ENCODE results near the gene DNAJC10.
"Not testable (repeated sequence)": the region's sequence is repeated elsewhere in the genome, so short reads cannot be mapped to it uniquely, and the experiment has no call there.

Gene DNAJC10

GRCh38 chr2:182715892-182716649, at the start of gene DNAJC10:
Gene DNAJC10, plus strand, starts transcription at chr2:182716257. Its CDS starts 1,830 bp downstream, at chr2:182718087.
- no peaks in the 10 kb centered on the region for H3K27me3 Mint-ChIP-seq
- H3K27ac Mint-ChIP-seq = no peak within 1 kb of the TSS
- H3K4me3 Mint-ChIP-seq = no peak within 1 kb of the TSS
- peaks cover 6% of the 10 kb centered on the region for H3K36me3 Mint-ChIP-seq (ENCODE audit: low read depth)
- no peaks in the 10 kb centered on the region for H3K9me3 Mint-ChIP-seq
- intact Hi-C loops (cut with micrococcal nuclease) = loop anchor here (5.0 to 10.0 kb wide), 2 partner anchors 49 to 409 kb away; partner anchors contain the start of gene NUP35
- peaks cover 24% of the 10 kb centered on the region for H3K4me1 Mint-ChIP-seq (ENCODE audit: low read depth)

GRCh38 chr2:182666674-182667314, 49.3 kb upstream of the DNAJC10 start:
- H3K4me3 Mint-ChIP-seq = no peak overlapping the region
- H3K9me3 Mint-ChIP-seq = no peaks in the 10 kb centered on the region
- no peaks in the 10 kb centered on the region for H3K36me3 Mint-ChIP-seq (ENCODE audit: low read depth)
- intact Hi-C loops (cut with micrococcal nuclease) = loop anchor here (5.0 kb wide), 1 partner anchor 51 kb away; the partner anchor contains the start of gene DNAJC10
- peaks cover 10% of the 10 kb centered on the region for H3K4me1 Mint-ChIP-seq (ENCODE audit: low read depth)
- H3K27me3 Mint-ChIP-seq = no peaks in the 10 kb centered on the region
- no peak overlapping the region for H3K27ac Mint-ChIP-seq

DNA sequence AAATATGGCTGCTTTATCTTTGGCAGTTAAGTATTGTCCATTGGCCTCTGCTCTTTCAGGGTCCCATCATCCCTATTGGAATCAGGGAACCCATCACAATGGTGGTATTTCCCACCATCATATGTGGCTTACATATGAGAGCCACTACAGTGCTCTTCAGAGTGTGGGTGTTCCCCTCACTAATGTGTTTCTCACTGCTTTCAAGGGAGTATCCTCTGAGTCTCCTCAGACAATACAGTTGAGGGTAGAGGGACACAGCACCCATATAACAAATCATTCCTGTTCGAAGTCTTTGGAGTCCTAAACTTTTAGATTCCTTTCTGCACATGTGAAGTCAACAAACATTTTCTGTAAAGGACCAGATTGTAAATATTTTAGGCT, 48.8 kb upstream of the DNAJC10 start:
- Mint-ChIP-seq H3K9me3 (no peaks in the 10 kb centered on the region), H3K27me3 (no peaks in the 10 kb centered on the region), H3K36me3 (ENCODE audit: low read depth) (no peaks in the 10 kb centered on the region), H3K4me3 (no peak overlapping the region), H3K27ac (no peak overlapping the region), H3K4me1 (ENCODE audit: low read depth) (peaks cover 9% of the 10 kb centered on the region)
- intact Hi-C loops (cut with micrococcal nuclease) = loop anchor here (5.0 kb wide), 1 partner anchor 50 kb away; the partner anchor contains the start of gene DNAJC10

DNA sequence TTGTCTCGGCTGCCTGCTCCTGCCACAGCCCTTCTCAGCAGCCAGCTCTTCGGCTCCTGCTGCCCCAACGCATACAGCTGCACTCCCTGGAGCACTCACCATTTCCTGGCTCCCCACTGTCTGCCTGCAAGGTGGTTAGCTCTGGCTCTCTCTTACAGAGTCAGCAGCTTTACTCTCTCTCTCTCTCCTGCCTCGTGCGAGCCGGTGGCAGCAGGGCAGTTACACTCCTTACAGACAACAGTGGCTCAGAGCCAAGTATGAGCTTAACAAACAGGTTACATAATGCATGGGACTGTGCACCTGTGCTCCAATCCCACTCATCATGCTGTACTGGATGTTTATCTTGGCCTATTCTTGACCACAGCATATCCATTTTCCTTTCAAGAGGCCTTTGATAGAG, 47.4 kb upstream of the DNAJC10 start:
- Mint-ChIP-seq H3K36me3 (ENCODE audit: low read depth) (no peaks in the 10 kb centered on the region), H3K4me1 (ENCODE audit: low read depth) (no peaks in the 10 kb centered on the region), H3K4me3 (no peak overlapping the region), H3K27me3 (no peaks in the 10 kb centered on the region), H3K27ac (no peak overlapping the region), H3K9me3 (no peaks in the 10 kb centered on the region)
- intact Hi-C loops (cut with micrococcal nuclease) = loop anchor here (5.0 kb wide), 1 partner anchor 49 kb away; the partner anchor contains the start of gene DNAJC10

DNA sequence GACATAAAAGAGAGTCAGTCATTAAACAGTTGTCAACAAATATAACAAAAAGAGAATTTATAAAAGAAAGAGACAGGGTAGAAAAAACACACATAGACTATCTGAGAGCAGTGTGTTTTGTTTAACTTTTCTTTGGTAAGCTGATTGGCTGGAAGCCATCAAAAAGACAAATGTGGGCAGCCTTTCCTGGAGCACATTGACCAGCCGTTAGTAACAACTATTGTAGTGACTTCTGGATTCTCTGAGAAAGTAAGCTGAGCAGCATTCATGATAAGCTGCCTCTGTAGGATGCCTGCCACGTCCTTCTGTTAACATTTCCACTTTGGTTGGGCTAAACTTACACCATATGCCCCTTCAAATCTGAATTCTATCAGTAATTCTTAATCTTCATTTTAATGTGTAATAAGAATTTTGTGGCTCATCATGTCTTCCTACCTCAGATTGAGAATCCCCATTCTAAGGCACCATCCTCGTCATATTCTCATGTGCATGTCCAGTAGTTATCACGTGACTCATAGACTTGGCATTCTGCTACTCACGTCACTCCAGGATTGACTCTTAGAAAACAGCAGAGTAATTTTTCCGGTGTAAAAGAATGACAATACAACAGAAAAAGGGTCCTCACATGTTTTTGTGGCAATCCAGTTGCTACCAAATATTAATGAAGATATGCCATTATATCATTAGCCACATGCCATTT, 43.4 kb upstream of the DNAJC10 start:
- no peaks in the 10 kb centered on the region for H3K9me3 Mint-ChIP-seq
- no peaks in the 10 kb centered on the region for H3K27me3 Mint-ChIP-seq
- H3K4me1 Mint-ChIP-seq (ENCODE audit: low read depth) = no peaks in the 10 kb centered on the region
- H3K36me3 Mint-ChIP-seq (ENCODE audit: low read depth) = no peaks in the 10 kb centered on the region
- no peak overlapping the region for H3K4me3 Mint-ChIP-seq
- intact Hi-C loops (cut with micrococcal nuclease) = no loop called here
- no peak overlapping the region for H3K27ac Mint-ChIP-seq

DNA sequence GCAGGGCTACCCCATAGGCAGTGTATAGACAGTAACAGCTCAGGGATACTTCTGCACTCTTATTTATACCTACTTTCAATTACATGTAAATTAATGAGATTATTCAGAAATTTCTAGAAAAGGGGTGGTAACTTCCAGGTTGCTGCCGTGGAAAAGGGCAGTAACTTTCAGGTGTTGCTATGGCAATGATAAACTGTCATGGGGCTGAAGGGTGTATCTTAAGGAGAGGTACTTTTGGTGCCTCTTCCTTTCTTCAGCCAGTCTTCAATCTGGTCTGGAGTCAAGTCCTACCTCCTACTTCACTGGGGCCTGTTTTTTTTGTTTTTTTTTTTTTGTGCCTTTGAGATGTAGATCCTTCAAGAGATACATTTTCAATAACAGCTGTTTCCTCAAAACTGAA, 35.2 kb upstream of the DNAJC10 start:
- Mint-ChIP-seq H3K9me3 (no peaks in the 10 kb centered on the region), H3K36me3 (ENCODE audit: low read depth) (no peaks in the 10 kb centered on the region), H3K27ac (no peak overlapping the region), H3K27me3 (no peaks in the 10 kb centered on the region), H3K4me3 (no peak overlapping the region), H3K4me1 (ENCODE audit: low read depth) (peaks cover 20% of the 10 kb centered on the region)
- intact Hi-C loops (cut with micrococcal nuclease) = no loop called here

DNA sequence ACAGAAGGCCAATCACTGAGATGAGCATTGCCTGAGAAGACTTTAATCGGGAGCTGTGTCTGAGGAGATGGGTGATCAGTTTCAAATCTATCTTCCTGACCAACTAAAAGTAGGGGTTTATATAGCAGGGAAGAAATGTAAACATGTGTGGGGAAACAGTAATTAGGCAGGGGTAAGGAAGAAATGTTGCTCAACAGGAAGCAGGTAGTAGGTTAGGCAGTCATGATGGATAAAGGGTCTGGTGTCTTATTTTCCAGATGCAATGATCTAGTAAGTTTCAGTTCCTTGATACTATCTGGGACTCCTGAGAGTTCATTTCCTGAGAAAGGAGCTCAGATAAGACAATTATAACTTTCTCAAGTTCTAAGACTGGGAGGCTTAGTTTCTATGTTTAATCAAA, 33.8 kb upstream of the DNAJC10 start:
- Mint-ChIP-seq H3K4me3 (no peak overlapping the region), H3K27me3 (no peaks in the 10 kb centered on the region), H3K4me1 (ENCODE audit: low read depth) (peaks cover 20% of the 10 kb centered on the region), H3K9me3 (no peaks in the 10 kb centered on the region), H3K27ac (no peak overlapping the region), H3K36me3 (ENCODE audit: low read depth) (no peaks in the 10 kb centered on the region)
- intact Hi-C loops (cut with micrococcal nuclease) = no loop called here

GRCh38 chr2:182685559-182685958, 30.5 kb upstream of the DNAJC10 start:
- intact Hi-C loops (cut with micrococcal nuclease) = no loop called here
- Mint-ChIP-seq H3K9me3 (peaks cover 9% of the 10 kb centered on the region), H3K27ac (no peak overlapping the region), H3K27me3 (no peaks in the 10 kb centered on the region), H3K36me3 (ENCODE audit: low read depth) (no peaks in the 10 kb centered on the region), H3K4me1 (ENCODE audit: low read depth) (peaks cover 15% of the 10 kb centered on the region), H3K4me3 (no peak overlapping the region)

DNA sequence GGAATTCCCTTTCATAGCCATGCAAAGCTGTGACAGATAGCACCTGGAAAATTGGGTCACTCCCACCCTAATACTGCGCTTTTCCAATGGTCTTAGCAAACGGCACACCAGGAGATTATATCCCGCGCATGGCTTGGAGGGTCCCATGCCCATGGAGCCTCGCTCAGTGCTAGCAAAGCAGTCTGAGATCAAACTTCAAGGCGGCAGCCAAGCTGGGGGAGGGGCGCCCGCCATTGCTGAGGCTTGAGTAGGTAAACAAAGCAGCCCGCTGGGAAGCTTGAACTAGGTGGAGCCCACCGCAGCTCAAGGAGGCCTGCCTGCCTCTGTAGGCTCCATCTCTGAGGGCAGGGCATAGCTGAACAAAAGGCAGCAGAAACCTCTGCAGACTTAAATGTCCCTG, 29.3 kb upstream of the DNAJC10 start:
- intact Hi-C loops (cut with micrococcal nuclease); H3K4me3 Mint-ChIP-seq; H3K36me3 Mint-ChIP-seq (ENCODE audit: low read depth); H3K27ac Mint-ChIP-seq; H3K9me3 Mint-ChIP-seq; H3K27me3 Mint-ChIP-seq: not testable (repeated sequence)
- peaks cover 12% of the 10 kb centered on the region for H3K4me1 Mint-ChIP-seq (ENCODE audit: low read depth)

DNA sequence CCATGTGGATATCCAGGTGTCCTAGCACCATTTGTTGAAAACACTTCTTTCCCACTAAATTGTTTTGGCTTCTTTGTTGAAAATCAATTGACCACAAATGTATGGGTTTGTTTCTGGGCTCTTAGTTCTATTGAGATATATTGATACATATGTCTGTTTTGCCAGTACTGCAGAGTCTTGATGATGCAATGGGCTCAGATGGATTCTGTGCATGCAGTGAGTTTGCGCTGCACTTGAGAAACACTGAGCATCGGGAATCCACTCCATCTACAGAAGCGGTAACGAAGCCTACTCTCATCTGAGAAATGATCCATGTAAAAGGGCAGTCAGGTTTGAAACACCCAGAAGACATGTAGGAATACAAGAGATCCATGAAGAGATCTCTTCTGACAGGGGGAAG, 21.9 kb upstream of the DNAJC10 start:
- H3K36me3 Mint-ChIP-seq (ENCODE audit: low read depth) = no peaks in the 10 kb centered on the region

GRCh38 chr2:182695776-182696175, 20.3 kb upstream of the DNAJC10 start:
- H3K9me3 Mint-ChIP-seq = no peaks in the 10 kb centered on the region
- no peaks in the 10 kb centered on the region for H3K36me3 Mint-ChIP-seq (ENCODE audit: low read depth)
- H3K4me1 Mint-ChIP-seq (ENCODE audit: low read depth) = no peaks in the 10 kb centered on the region
- intact Hi-C loops (cut with micrococcal nuclease) = no loop called here
- H3K27me3 Mint-ChIP-seq = no peaks in the 10 kb centered on the region
- H3K27ac Mint-ChIP-seq = no peak overlapping the region
- H3K4me3 Mint-ChIP-seq = no peak overlapping the region

More for the DNA sequence above, 21.9 kb upstream of the DNAJC10 start:
- H3K9me3 Mint-ChIP-seq = peaks cover 6% of the 10 kb centered on the region
- no peaks in the 10 kb centered on the region for H3K27me3 Mint-ChIP-seq
- no peak overlapping the region for H3K4me3 Mint-ChIP-seq
- intact Hi-C loops (cut with micrococcal nuclease) = no loop called here
- no peak overlapping the region for H3K27ac Mint-ChIP-seq
- no peaks in the 10 kb centered on the region for H3K4me1 Mint-ChIP-seq (ENCODE audit: low read depth)

- H3K4me3 Mint-ChIP-seq = no peak overlapping the region
- no peaks in the 10 kb centered on the region for H3K36me3 Mint-ChIP-seq (ENCODE audit: low read depth)
Measured at GRCh38 chr2:182698671-182699070, 17.4 kb upstream of the DNAJC10 start.

GRCh38 chr2:182705761-182706160, 10.3 kb upstream of the DNAJC10 start:
- no peaks in the 10 kb centered on the region for H3K36me3 Mint-ChIP-seq (ENCODE audit: low read depth)
- no peaks in the 10 kb centered on the region for H3K27me3 Mint-ChIP-seq
- intact Hi-C loops (cut with micrococcal nuclease) = no loop called here

More at GRCh38 chr2:182698671-182699070, 17.4 kb upstream of the DNAJC10 start:
- intact Hi-C loops (cut with micrococcal nuclease) = no loop called here
- H3K9me3 Mint-ChIP-seq = no peaks in the 10 kb centered on the region
- H3K27me3 Mint-ChIP-seq = no peaks in the 10 kb centered on the region
- no peaks in the 10 kb centered on the region for H3K4me1 Mint-ChIP-seq (ENCODE audit: low read depth)
- H3K27ac Mint-ChIP-seq = no peak overlapping the region

GRCh38 chr2:182706751-182707150, 9.3 kb upstream of the DNAJC10 start:
- no peak overlapping the region for H3K27ac Mint-ChIP-seq
- no peaks in the 10 kb centered on the region for H3K9me3 Mint-ChIP-seq
- intact Hi-C loops (cut with micrococcal nuclease) = no loop called here
- no peaks in the 10 kb centered on the region for H3K36me3 Mint-ChIP-seq (ENCODE audit: low read depth)
- no peaks in the 10 kb centered on the region for H3K27me3 Mint-ChIP-seq
- H3K4me1 Mint-ChIP-seq (ENCODE audit: low read depth) = no peaks in the 10 kb centered on the region
- H3K4me3 Mint-ChIP-seq = no peak overlapping the region

More at GRCh38 chr2:182705761-182706160, 10.3 kb upstream of the DNAJC10 start:
- no peaks in the 10 kb centered on the region for H3K4me1 Mint-ChIP-seq (ENCODE audit: low read depth)
- H3K9me3 Mint-ChIP-seq = no peaks in the 10 kb centered on the region
- H3K4me3 Mint-ChIP-seq = no peak overlapping the region
- no peak overlapping the region for H3K27ac Mint-ChIP-seq

Data from dendritic cell treated with granulocyte-macrophage colony-stimulating factor and Interleukin-4, amounts not matched to agents 40 ng/mL and 50 ng/mL, for 4 days (primary cell).